Measurements from ENCODE around the gene GIMAP5.
A peak's percentile ranks its signal among the peaks of the same experiment; 100 is the strongest.

Gene GIMAP5

DNA sequence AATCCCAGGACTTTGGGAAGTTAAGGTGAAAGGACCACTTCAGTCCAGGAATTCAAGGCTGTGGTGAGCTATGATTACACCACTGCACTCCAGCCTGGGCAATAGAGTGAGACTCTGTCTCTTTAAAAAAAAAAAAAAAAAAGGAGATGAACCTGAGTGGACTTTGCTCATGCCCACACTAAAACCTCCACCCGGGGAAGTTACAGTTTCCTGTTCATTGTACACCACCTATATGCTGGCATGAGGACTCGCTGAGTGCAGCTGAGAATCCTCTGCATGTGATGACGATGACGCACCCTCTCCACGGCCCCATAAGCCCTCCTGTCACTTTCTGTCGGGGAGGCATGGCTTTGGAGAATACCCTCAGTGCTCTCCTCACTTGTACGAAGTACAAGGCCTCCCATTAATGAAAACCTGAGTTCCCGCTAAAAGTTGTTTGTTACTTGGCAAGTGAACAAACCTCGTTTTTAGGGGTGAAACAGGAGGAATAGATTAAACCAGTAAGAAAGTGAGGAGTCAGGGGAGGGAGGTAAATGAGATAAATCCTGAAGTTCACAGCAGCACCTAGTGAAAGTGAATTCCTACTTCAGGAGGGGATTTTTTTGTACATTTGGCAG, 47.0 kb downstream of the GIMAP5 start:
- peak overlapping the region; percentile 25 for H3K27ac ChIP-seq
- TF ChIP-seq ZFX (IDR thresholded peaks at IDR 0.05; ENCODE audit: borderline replicate concordance) = no peak
- TF ChIP-seq, protein P1, sequence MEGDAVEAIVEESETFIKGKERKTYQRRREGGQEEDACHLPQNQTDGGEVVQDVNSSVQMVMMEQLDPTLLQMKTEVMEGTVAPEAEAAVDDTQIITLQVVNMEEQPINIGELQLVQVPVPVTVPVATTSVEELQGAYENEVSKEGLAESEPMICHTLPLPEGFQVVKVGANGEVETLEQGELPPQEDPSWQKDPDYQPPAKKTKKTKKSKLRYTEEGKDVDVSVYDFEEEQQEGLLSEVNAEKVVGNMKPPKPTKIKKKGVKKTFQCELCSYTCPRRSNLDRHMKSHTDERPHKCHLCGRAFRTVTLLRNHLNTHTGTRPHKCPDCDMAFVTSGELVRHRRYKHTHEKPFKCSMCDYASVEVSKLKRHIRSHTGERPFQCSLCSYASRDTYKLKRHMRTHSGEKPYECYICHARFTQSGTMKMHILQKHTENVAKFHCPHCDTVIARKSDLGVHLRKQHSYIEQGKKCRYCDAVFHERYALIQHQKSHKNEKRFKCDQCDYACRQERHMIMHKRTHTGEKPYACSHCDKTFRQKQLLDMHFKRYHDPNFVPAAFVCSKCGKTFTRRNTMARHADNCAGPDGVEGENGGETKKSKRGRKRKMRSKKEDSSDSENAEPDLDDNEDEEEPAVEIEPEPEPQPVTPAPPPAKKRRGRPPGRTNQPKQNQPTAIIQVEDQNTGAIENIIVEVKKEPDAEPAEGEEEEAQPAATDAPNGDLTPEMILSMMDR (IDR thresholded peaks at IDR 0.05) = no peak; the same call in 1 of the 2 replicates

DNA sequence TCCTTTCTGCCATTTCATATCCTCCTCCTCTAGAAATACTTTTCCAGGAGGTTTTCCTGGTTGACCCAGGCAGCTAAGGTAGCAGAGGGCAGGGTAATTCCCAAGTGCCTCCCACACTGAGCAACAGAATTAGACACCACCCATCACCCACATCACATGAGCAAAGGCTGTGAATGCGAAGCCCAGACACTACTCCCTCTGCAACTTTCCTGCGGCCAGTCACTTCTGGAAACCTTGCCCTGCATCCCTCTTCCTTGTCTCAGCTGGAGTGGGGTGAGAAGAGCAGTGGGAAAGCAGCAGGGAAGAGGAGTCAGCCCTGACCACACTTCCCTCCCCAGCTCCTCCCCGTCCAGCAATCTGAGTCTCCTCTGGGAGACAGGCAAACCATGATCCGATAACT, 47.7 kb downstream of the GIMAP5 start:
- TF ChIP-seq, protein P1 (IDR thresholded peaks at IDR 0.05) = no peak
- TF ChIP-seq ZFX (IDR thresholded peaks at IDR 0.05; ENCODE audit: borderline replicate concordance) = no peak
- H3K27ac ChIP-seq = peak overlapping the region; percentile 25; the same call in 1 of the 2 replicates

DNA sequence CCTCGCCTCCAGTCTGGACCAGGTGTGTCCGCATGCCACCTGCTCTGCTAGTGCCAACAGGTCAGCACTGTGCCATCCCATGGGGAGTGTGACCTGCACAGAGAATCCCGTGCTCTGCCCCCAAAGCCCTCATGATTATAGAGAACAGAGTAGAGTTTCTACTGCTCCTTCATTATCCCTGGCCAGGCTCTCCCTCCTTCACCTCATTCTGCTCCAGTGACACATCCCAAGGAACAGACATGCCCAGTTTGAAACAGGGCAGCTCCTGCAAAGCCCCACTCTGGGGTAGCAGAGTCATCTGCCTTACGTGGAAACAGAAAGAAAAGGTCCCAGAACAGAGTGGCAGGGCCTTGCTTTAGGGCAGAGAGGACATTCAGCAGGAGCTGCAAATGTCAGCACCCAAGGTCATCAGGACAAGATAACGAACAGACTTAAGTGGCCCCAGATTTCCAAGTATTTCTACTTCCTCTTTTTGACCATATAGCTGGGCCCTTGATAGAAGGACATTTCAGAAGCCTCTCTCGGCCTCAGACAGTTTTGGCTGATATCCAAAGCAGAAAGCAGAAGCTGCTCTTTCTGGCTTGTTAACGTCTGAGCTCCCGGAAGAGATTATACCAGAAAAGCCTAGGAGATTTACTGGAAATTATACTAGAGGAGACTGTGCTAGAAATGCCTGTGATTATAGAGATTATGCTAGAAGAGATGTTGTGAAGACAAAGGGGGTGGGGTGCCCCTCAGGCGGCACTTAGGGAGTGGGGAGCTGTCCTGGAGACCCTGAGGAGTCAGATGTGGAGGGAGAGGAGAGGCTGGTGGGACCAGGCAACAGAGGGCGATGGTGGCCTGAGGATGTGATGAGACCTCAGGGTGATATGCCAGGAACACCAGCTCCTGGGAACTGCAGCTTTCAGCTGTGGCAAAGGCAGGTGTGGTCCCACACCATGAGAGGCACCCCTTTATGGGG, 50.4 kb downstream of the GIMAP5 start:
- H3K27ac ChIP-seq = no peak overlapping the region
- TF ChIP-seq, protein P1 (IDR thresholded peaks at IDR 0.05) = no peak
- no peak for TF ChIP-seq ZFX (IDR thresholded peaks at IDR 0.05; ENCODE audit: borderline replicate concordance)

DNA sequence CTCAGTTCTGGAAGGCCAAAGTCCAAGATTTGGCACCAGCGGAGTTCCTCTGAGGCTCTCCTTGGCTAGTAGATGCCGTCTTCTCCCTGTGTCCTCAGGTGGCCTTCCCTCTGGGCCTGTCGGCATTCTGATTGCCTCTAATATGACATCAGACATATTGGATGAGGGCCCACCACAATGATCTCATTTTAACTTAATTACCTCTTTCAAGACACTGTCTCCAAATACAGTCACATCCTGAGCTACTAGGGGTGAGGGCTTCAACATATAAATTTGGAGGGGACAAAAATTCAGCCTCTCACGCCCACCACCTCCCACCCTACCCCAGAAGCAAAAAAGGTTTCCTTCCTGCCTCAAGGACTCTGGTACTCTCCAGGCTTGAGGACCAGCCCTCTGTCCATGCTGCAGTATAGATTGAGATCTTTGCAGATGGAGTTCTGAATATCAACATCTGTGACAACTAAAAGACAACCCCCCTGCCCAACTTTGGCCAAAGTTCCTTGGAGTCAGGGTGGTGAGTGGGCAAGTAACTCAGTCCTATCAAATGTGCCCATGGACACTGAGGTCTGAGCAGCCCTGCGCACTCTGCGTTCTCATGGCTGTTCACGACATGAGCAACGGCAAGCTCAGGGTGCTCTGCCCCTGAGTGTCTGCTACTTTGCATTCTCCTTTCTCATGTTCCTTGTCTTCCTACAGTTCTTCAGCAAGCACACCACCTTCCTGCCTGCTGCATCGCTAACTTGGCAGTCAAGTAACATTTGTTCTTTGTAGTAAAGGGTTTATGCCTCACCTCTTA, 51.5 kb downstream of the GIMAP5 start:
- no peak overlapping the region for H3K27ac ChIP-seq
- no peak for TF ChIP-seq ZFX (IDR thresholded peaks at IDR 0.05; ENCODE audit: borderline replicate concordance)
- TF ChIP-seq, protein P1 (IDR thresholded peaks at IDR 0.05) = no peak

DNA sequence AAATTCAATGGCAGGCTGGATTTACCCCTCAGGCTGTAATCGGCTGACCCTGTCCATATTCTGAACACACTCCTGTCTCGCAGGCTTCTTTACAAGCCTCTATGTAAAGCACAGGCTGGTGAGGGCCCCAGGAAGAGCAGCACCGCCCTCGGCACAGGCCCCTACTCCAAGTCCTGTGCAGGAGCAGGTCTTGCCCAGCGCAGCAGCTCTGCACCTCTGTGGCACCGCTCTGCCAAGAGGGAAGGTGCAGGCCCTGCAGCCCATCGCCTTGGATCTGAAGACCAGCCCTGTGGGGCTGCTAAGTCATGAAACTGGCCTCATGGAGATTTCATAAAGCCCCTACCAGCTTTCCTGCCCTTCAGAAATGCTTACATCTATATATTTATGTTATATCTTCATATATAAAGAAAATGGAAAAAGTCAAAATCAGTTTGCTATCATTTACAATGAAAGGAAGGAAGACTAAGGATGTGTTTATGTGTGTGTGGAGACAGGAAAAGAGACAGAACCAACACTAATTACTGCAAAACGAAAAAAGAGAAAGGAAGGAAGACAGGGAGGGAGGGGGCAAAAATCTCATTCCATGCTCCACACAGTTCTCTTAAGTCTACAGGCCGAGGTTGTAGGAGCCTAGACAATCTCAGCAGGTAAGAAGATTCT, 53.3 kb downstream of the GIMAP5 start:
- no peak for TF ChIP-seq ZFX (IDR thresholded peaks at IDR 0.05; ENCODE audit: borderline replicate concordance)
- TF ChIP-seq, protein P1 (IDR thresholded peaks at IDR 0.05) = no peak
- H3K27ac ChIP-seq = no peak overlapping the region

DNA sequence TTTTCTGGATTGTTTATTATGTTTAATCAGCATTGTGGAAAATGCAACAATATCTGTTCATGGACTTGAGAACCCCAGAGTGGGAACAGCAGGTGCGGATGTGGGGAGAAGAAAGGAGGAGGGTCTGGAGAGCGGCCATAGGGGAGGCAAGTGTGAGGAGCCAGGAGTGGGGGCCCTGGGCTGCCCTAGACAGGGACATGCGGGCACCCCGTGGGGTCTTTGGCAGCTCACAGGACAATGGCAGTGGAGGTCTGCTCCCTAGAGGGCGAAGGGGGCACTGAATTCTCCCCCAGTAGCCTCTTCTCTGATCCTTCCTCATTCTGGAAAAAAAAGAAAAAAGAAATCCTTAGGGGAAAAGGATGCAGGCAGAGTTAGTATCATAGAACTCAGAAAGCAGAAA, 54.1 kb downstream of the GIMAP5 start:
- H3K27ac ChIP-seq = no peak overlapping the region
- no peak for TF ChIP-seq ZFX (IDR thresholded peaks at IDR 0.05; ENCODE audit: borderline replicate concordance)
- TF ChIP-seq, protein P1 (IDR thresholded peaks at IDR 0.05) = no peak

Measured in 22Rv1 (cell line).